Muscle layer of duodenum (tissue), 2 donors: ENCODE results near the gene C11orf54.

Source experiments
- H3K27ac ChIP-seq: one replicate; pipeline ENCODE4 v1.7.0; 2013; ENCODE audit warnings: mild to moderate bottlenecking, low read length
- H3K27me3 ChIP-seq: one replicate; pipeline ENCODE4 v1.7.0; 2013; ENCODE audit warnings: low read depth, mild to moderate bottlenecking, control low read depth, low read length
- H3K36me3 ChIP-seq, 2 donors: one replicate each; pipeline ENCODE4 v1.7.0; 2013; ENCODE audit warnings: low read length in 2 of 2, control low read depth in 1 of 2, mild to moderate bottlenecking in 1 of 2; ENCODE audit not compliant: insufficient read depth in 2 of 2, control insufficient read depth in 1 of 2
- H3K4me1 ChIP-seq, 2 donors: one replicate each; pipeline ENCODE4 v1.7.0; 2013; ENCODE audit warnings: low read length in 2 of 2, mild to moderate bottlenecking in 2 of 2, control low read depth in 1 of 2, moderate library complexity in 1 of 2; ENCODE audit not compliant: insufficient read depth in 2 of 2, control insufficient read depth in 1 of 2
- H3K4me3 ChIP-seq, 2 donors: one replicate each; pipeline ENCODE4 v1.7.0; 2013; ENCODE audit warnings: low read length in 2 of 2, low read depth in 1 of 2, mild to moderate bottlenecking in 1 of 2
- H3K9me3 ChIP-seq, 2 donors: one replicate each; pipeline ENCODE4 v1.7.0; 2013; ENCODE audit warnings: low read length in 2 of 2, control low read depth in 1 of 2, mild to moderate bottlenecking in 1 of 2; ENCODE audit not compliant: control insufficient read depth in 1 of 2
- donor health status: healthy.

C11orf54 gene

DNA sequence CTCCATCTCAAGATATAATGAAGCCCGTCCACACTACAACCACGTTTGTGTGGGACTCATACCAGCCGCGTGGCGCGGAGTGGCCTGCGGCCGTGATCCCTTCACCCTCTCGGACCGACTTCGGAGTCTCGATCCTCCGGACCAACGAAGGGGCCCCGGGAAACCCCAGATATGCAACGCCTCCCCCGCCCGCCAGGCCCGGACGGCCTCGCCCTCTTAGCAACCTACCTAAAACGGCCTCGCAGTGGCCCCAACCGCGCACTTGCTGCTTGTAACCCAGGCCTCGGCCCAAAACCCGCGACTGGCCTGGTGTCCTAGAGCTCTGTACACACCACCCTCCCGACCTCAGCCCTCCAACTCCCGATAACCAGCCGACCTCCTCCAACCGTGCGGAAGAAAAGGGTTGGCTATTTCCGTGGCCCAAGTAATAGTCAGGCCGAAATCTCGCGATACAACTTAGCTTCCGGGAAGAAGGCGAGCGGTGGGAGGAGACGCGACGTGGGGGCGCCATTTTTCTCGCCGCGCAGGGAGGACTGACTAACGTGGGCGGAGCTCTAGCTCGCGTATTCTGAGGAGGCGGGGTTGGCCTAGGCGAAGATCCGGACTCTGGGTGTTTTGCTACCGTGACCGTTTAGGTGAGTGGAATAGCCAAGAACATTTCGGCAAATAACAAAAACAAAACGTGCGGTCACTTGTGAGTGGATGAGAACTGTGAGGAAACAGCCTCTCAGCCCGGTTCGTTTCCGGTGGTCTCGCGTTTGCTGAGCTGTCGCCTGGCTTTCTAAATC lies at the start of gene C11orf54, which contains the start of gene TAF1D:
C11orf54 (plus strand) TSS at position 579 of the 788 bp plus-strand sequence. CDS start 5,722 bp downstream, outside the sequence.
TAF1D (minus strand) TSS at position 402 of the 788 bp plus-strand sequence. CDS start 2,191 bp downstream, outside the sequence.
- Histone ChIP-seq H3K27me3 (no peaks in the 10 kb centered on the region), H3K4me1 (peaks cover 12 to 29% of the 10 kb centered on the region in 2 donors), H3K9me3 (no peaks in the 10 kb centered on the region), H3K27ac (peak within 1 kb of the TSS; percentile 99), H3K36me3 (peaks cover 26 to 33% of the 10 kb centered on the region in 2 donors), H3K4me3 (peak within 1 kb of the TSS; percentile 88 to 99)

- Histone ChIP-seq H3K4me1 (no peaks in the 10 kb centered on the region), H3K27me3 (no peaks in the 10 kb centered on the region), H3K27ac (no peak overlapping the region), H3K9me3 (no peaks in the 10 kb centered on the region), H3K36me3 (peaks cover 45 to 61% of the 10 kb centered on the region in 2 donors), H3K4me3 (no peak overlapping the region)
Measured at GRCh38 chr11:93694109-93694508, 47.4 kb upstream of the C11orf54 start.

DNA sequence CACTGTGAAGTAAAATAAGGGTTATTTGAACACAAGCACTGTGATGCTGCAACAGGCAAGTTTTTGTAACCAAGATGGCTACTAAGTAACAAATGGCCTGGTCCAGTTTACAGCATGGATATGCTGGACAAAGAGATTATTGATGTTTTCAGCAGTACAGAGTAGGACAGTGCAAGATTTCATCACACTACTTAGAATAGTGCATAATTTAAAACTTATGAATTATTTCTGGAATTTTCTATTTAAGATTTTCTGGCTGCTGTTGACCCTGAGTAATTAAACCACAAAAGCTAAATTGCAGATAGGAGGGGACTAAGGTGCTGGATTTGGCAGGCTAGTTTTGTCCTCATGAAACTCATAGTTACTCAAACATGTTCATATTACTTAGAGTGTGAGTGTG lies 46.9 kb upstream of the C11orf54 start:
- Histone ChIP-seq H3K27ac (no peak overlapping the region), H3K9me3 (no peaks in the 10 kb centered on the region), H3K4me1 (no peaks in the 10 kb centered on the region), H3K4me3 (no peak overlapping the region), H3K27me3 (no peaks in the 10 kb centered on the region), H3K36me3 (peaks cover 43 to 61% of the 10 kb centered on the region in 2 donors)

- no peaks in the 10 kb centered on the region for H3K27me3 ChIP-seq
- no peak overlapping the region for H3K4me3 ChIP-seq
- H3K27ac ChIP-seq, result no peak overlapping the region
- peaks cover 39 to 61% of the 10 kb centered on the region in 2 donors for H3K36me3 ChIP-seq
- H3K9me3 ChIP-seq, result no peaks in the 10 kb centered on the region
- no peaks in the 10 kb centered on the region for H3K4me1 ChIP-seq
Measured at GRCh38 chr11:93697611-93698010, 43.9 kb upstream of the C11orf54 start.

- H3K27me3 ChIP-seq, result no peaks in the 10 kb centered on the region
- H3K36me3 ChIP-seq, result peaks cover 41 to 53% of the 10 kb centered on the region in 2 donors
- H3K4me1 ChIP-seq, result no peaks in the 10 kb centered on the region
- no peaks in the 10 kb centered on the region for H3K9me3 ChIP-seq
- H3K27ac ChIP-seq, result no peak overlapping the region
- no peak overlapping the region for H3K4me3 ChIP-seq
Measured at GRCh38 chr11:93700830-93701229, 40.6 kb upstream of the C11orf54 start.

DNA sequence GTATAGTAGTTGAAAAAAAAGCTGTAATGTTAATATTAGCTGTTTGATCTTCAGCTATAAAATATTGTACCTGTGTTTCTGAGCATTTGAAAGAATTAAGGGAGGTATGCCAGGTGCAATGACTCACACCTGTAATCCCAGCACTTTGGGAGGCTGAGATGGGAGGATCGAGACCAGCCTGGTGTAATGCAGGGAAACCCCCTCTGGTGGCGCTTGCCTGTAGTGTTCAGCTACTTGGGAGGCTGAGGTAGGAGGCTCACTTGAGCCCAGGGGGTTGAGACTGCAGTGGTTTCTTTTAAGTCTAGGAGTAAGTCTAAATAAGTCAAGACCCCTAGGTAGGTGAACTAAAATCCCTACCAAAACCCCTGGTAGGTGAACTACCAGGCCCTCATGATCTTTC lies 37.2 kb upstream of the C11orf54 start:
- peaks cover 20 to 51% of the 10 kb centered on the region in 2 donors for H3K36me3 ChIP-seq
- no peak overlapping the region for H3K27ac ChIP-seq
- peaks cover 0 to 5% of the 10 kb centered on the region in 2 donors for H3K9me3 ChIP-seq
- no peaks in the 10 kb centered on the region for H3K27me3 ChIP-seq
- H3K4me1 ChIP-seq, result no peaks in the 10 kb centered on the region
- no peak overlapping the region for H3K4me3 ChIP-seq

DNA sequence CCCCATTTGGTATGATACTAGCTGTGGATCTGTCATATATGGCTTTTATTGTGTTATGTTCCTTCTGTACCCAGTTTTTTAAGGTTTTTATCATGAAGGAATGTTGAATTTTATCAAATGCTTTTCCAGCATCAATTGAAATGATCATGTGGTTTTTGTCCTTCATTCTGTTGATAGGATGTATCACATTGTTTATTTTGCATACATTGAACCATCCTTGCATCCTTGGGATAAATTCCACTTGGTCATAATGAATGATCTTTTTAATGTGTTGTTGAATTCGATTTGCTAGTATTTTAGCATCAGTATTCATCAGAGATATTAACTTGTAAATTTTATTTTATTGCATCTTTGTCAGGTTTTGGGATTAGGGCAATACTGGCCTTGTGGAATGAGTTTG lies 31.2 kb upstream of the C11orf54 start:
- H3K36me3 ChIP-seq, result peaks cover 16 to 55% of the 10 kb centered on the region in 2 donors
- no peaks in the 10 kb centered on the region for H3K27me3 ChIP-seq
- no peaks in the 10 kb centered on the region for H3K4me1 ChIP-seq
- no peak overlapping the region for H3K27ac ChIP-seq
- H3K9me3 ChIP-seq, result peaks cover 11 to 15% of the 10 kb centered on the region in 2 donors
- H3K4me3 ChIP-seq, result peak overlapping the region in 1 of 2 donors; percentile 34

DNA sequence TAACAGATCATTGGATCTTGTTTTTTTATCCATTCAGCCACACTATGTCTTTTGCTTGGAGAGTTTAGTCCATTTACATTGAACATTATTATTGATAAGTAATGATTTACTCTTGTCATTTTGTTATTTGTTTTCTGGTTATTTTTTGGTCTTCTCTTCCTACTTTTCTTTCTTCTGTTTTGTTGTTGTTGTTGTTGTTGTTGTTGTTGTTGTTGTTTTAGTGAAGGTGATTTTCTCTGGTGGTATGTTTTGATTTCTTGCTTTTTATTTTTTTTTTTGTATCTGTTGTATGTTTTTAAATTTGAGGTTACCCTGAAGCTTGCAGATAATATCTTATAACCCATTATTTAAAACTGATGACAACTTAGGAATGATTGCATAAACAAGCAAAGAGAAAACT lies 28.8 kb upstream of the C11orf54 start:
- no peaks in the 10 kb centered on the region for H3K27me3 ChIP-seq
- H3K27ac ChIP-seq, result no peak overlapping the region
- H3K36me3 ChIP-seq, result peaks cover 12 to 61% of the 10 kb centered on the region in 2 donors
- no peak overlapping the region for H3K4me3 ChIP-seq
- H3K9me3 ChIP-seq, result peaks cover 11 to 15% of the 10 kb centered on the region in 2 donors
- H3K4me1 ChIP-seq, result no peaks in the 10 kb centered on the region

GRCh38 chr11:93715797-93716396 lies 25.6 kb upstream of the C11orf54 start:
- Histone ChIP-seq H3K27ac (no peak overlapping the region), H3K4me3 (no peak overlapping the region), H3K27me3 (no peaks in the 10 kb centered on the region), H3K36me3 (peaks cover 8 to 42% of the 10 kb centered on the region in 2 donors), H3K9me3 (no peaks in the 10 kb centered on the region), H3K4me1 (no peaks in the 10 kb centered on the region)

GRCh38 chr11:93717501-93717900 lies 24.0 kb upstream of the C11orf54 start:
- H3K4me3 ChIP-seq, result no peak overlapping the region

GRCh38 chr11:93718057-93718563 lies 23.4 kb upstream of the C11orf54 start:
- Histone ChIP-seq H3K27ac (no peak overlapping the region), H3K4me1 (no peaks in the 10 kb centered on the region), H3K4me3 (no peak overlapping the region), H3K27me3 (no peaks in the 10 kb centered on the region), H3K36me3 (peaks cover 20 to 53% of the 10 kb centered on the region in 2 donors), H3K9me3 (no peaks in the 10 kb centered on the region)

More at GRCh38 chr11:93717501-93717900, 24.0 kb upstream of the C11orf54 start:
- Histone ChIP-seq H3K27me3 (no peaks in the 10 kb centered on the region), H3K36me3 (peaks cover 17 to 52% of the 10 kb centered on the region in 2 donors), H3K27ac (no peak overlapping the region), H3K9me3 (no peaks in the 10 kb centered on the region), H3K4me1 (no peaks in the 10 kb centered on the region)
